ENCODE results near the gene TLE3. TPM values are rescaled to one million over a fixed set of nuclear protein-coding genes. Genes with fewer than 3 reads are reported as not detected.

The TLE3 gene
- polyA plus RNA-seq, 1 donor (not counting 4 experiments of a cell fraction or from before 2014, with no cell fraction given), result 8.3 TPM

DNA sequence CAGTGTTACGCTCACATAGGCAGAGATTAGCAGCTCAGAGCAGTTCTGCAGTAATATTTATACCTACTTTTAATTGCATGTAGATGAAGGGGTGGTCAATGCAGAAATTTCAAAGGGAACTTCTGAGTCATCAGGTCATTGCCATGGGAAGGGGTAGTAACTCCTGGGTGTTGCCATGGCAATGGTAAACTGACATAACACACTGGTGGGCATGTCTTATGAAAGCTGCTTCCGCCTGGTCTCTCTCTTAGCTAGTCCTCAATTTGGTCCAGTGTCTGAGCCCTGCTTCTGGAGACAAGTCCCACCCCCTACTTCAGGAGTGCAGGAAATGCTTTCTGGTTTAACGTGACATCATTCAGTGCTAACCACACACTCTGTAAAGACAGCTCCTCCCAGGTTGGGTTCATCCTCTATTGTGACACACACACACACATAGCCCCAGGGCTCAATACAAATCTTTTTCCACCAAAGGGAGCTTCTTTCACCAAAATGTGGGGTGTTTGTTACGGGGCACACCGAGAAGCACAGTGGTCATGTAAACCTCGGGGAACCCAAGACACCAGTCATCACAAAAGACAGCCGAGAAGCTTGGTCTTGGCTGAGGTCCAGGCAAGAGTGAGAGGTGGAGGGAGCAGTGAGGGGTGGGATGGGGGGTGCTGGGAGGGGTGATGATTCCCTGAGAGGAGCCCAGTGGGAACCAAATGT lies 74.5 kb downstream of the TLE3 start:
- Histone ChIP-seq H3K36me3 (ENCODE audit: control insufficient read depth in 2 of 2, extremely low read depth in 1 of 2, insufficient read depth in 2 of 2, low read length in 2 of 2) (no peaks in the 10 kb centered on the region), H3K9me1 (ENCODE audit: control insufficient read depth, extremely low read depth, insufficient read depth, low read length) (no peaks in the 10 kb centered on the region), H3K4me2 (ENCODE audit: control insufficient read depth, extremely low read depth, insufficient read depth, low read depth, low read length) (peak overlapping the region; percentile 70), H3K4me1 (ENCODE audit: control insufficient read depth, extremely low read depth, insufficient read depth, low read length) (peaks cover 23% of the 10 kb centered on the region), H3K9ac (ENCODE audit: control insufficient read depth, extremely low read depth, insufficient read depth, low read length) (peak overlapping the region; percentile 57), H3K27me3 (ENCODE audit: control insufficient read depth, extremely low read depth, insufficient read depth, low read length) (peaks cover 41% of the 10 kb centered on the region), H4K20me1 (ENCODE audit: control insufficient read depth, extremely low read depth, insufficient read depth, low read length) (no peaks in the 10 kb centered on the region), H3K4me3 (ENCODE audit: control insufficient read depth in 2 of 3, extremely low read depth in 1 of 3, insufficient read depth in 2 of 3, low read depth in 1 of 3, low read length in 3 of 3) (peak overlapping the region in 2 of 3 experiments; percentile 0 to 18), H3K9me3 (ENCODE audit: control insufficient read depth, low read depth, low read length) (no peaks in the 10 kb centered on the region), H2AFZ (ENCODE audit: control insufficient read depth, low read length) (peak overlapping the region; percentile 57), H3K79me2 (ENCODE audit: control insufficient read depth, insufficient read depth, low read length) (no peaks in the 10 kb centered on the region), H3K27ac (ENCODE audit: control insufficient read depth, insufficient read depth, low read length) (peak overlapping the region; percentile 72)
- DNase-seq (ENCODE audit: low read depth, low spot score) (peak; percentile 89), FAIRE-seq (peak; percentile 94)
- dilution Hi-C loops (cut with MboI; ENCODE audit: extremely low pct_ligation_motif_present, low sequenced_read_pairs), result no loop called here
- TF ChIP-seq EZH2 (IDR thresholded peaks at IDR 0.05; ENCODE audit: low read length), result no peak
- TF ChIP-seq, protein P1, sequence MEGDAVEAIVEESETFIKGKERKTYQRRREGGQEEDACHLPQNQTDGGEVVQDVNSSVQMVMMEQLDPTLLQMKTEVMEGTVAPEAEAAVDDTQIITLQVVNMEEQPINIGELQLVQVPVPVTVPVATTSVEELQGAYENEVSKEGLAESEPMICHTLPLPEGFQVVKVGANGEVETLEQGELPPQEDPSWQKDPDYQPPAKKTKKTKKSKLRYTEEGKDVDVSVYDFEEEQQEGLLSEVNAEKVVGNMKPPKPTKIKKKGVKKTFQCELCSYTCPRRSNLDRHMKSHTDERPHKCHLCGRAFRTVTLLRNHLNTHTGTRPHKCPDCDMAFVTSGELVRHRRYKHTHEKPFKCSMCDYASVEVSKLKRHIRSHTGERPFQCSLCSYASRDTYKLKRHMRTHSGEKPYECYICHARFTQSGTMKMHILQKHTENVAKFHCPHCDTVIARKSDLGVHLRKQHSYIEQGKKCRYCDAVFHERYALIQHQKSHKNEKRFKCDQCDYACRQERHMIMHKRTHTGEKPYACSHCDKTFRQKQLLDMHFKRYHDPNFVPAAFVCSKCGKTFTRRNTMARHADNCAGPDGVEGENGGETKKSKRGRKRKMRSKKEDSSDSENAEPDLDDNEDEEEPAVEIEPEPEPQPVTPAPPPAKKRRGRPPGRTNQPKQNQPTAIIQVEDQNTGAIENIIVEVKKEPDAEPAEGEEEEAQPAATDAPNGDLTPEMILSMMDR (optimal IDR thresholded peaks at IDR 0.05 in 1 of 3, IDR thresholded peaks at IDR 0.05 in 1 of 3, conservative IDR thresholded peaks at IDR 0.05 in 1 of 3; ENCODE audit: extremely low read depth in 1 of 3, insufficient read depth in 2 of 3, low read length in 3 of 3), result no peak

DNA sequence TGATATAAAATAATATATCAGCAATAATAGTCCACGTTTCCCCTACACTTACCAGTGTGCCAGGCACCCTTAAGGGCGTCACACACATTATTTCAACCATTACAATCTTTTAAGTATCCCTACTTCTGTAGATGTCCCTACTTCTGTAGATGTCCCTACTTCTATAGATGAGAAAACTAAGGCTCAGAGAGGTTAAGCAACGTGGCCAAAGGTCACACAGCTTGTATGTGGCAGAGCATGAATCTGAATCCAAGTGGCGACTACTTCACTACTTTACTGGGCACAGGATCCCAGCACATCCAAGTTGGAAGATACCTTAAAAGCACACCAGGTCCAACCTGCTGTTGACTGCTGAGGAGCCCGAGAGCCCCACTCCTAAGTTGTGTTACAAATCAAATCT lies 77.5 kb downstream of the TLE3 start:
- no peak overlapping the region for H3K9ac ChIP-seq (ENCODE audit: control insufficient read depth, extremely low read depth, insufficient read depth, low read length)
- TF ChIP-seq, protein P1 (optimal IDR thresholded peaks at IDR 0.05 in 1 of 3, IDR thresholded peaks at IDR 0.05 in 1 of 3, conservative IDR thresholded peaks at IDR 0.05 in 1 of 3; ENCODE audit: extremely low read depth in 1 of 3, insufficient read depth in 2 of 3, low read length in 3 of 3), result no peak
- TF ChIP-seq EZH2 (IDR thresholded peaks at IDR 0.05; ENCODE audit: low read length), result no peak
- H3K4me3 ChIP-seq (ENCODE audit: control insufficient read depth in 2 of 3, extremely low read depth in 1 of 3, insufficient read depth in 2 of 3, low read depth in 1 of 3, low read length in 3 of 3), result no peak overlapping the region
- H3K4me1 ChIP-seq (ENCODE audit: control insufficient read depth, extremely low read depth, insufficient read depth, low read length), result peaks cover 23% of the 10 kb centered on the region
- no peaks in the 10 kb centered on the region for H3K36me3 ChIP-seq (ENCODE audit: control insufficient read depth in 2 of 2, extremely low read depth in 1 of 2, insufficient read depth in 2 of 2, low read length in 2 of 2)
- no peak overlapping the region for H2AFZ ChIP-seq (ENCODE audit: control insufficient read depth, low read length)
- no peaks in the 10 kb centered on the region for H3K9me1 ChIP-seq (ENCODE audit: control insufficient read depth, extremely low read depth, insufficient read depth, low read length)
- DNase-seq (ENCODE audit: low read depth, low spot score) (no peak), FAIRE-seq (no peak)
- H3K27ac ChIP-seq (ENCODE audit: control insufficient read depth, insufficient read depth, low read length), result no peak overlapping the region
- dilution Hi-C loops (cut with MboI; ENCODE audit: extremely low pct_ligation_motif_present, low sequenced_read_pairs), result no loop called here
- no peaks in the 10 kb centered on the region for H4K20me1 ChIP-seq (ENCODE audit: control insufficient read depth, extremely low read depth, insufficient read depth, low read length)
- no peak overlapping the region for H3K4me2 ChIP-seq (ENCODE audit: control insufficient read depth, extremely low read depth, insufficient read depth, low read depth, low read length)
- peaks cover 49% of the 10 kb centered on the region for H3K27me3 ChIP-seq (ENCODE audit: control insufficient read depth, extremely low read depth, insufficient read depth, low read length)
- no peaks in the 10 kb centered on the region for H3K9me3 ChIP-seq (ENCODE audit: control insufficient read depth, low read depth, low read length)
- no peaks in the 10 kb centered on the region for H3K79me2 ChIP-seq (ENCODE audit: control insufficient read depth, insufficient read depth, low read length)
